Coronary artery (tissue), 2 donors: ENCODE results near the gene ECI2.

Experiments used
- DNase-seq: peaks from one replicate; pipeline ENCODE4 v3.0.0-alpha.2; 2017; ENCODE audit warnings: low spot score
- H3K27ac ChIP-seq, 2 donors: fragments of 200-600 bp; sonication (generic); one replicate each; pipeline ENCODE4 v1.5.1; 2016 to 2019
- H3K4me3 ChIP-seq: fragments of 200-600 bp; sonication (generic); 2 replicates; pipeline ENCODE4 v1.5.1; 2016; ENCODE audit warnings: mild to moderate bottlenecking, moderate library complexity
- TF ChIP-seq, protein P1 (sequence below): fragments of 200-600 bp; sonication (generic); IDR thresholded peaks from one replicate; pipeline ENCODE4 v1.5.1; 2019; ENCODE audit warnings: antibody characterized with exemption

The ECI2 gene

DNA sequence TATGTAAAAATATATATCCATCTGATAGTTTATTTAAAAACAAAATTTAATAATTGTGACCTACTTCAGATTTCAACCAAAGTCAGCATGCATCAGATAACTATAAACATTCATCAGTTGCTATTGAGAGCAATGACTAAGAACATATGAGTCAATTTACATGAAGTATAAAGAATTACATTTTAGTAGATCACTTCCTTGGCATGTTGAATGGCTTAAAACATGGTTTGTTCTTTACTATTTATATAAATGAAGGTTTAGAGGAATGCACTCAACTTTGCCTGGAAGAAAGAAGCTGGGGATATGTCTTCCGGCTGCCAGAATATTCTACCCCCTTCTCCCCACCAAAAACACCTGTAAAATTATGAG, 50.1 kb downstream of the ECI2 start:
- DNase-seq, result no peak
- TF ChIP-seq, protein P1, sequence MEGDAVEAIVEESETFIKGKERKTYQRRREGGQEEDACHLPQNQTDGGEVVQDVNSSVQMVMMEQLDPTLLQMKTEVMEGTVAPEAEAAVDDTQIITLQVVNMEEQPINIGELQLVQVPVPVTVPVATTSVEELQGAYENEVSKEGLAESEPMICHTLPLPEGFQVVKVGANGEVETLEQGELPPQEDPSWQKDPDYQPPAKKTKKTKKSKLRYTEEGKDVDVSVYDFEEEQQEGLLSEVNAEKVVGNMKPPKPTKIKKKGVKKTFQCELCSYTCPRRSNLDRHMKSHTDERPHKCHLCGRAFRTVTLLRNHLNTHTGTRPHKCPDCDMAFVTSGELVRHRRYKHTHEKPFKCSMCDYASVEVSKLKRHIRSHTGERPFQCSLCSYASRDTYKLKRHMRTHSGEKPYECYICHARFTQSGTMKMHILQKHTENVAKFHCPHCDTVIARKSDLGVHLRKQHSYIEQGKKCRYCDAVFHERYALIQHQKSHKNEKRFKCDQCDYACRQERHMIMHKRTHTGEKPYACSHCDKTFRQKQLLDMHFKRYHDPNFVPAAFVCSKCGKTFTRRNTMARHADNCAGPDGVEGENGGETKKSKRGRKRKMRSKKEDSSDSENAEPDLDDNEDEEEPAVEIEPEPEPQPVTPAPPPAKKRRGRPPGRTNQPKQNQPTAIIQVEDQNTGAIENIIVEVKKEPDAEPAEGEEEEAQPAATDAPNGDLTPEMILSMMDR, result no peak
- no peak overlapping the region for H3K27ac ChIP-seq

DNA sequence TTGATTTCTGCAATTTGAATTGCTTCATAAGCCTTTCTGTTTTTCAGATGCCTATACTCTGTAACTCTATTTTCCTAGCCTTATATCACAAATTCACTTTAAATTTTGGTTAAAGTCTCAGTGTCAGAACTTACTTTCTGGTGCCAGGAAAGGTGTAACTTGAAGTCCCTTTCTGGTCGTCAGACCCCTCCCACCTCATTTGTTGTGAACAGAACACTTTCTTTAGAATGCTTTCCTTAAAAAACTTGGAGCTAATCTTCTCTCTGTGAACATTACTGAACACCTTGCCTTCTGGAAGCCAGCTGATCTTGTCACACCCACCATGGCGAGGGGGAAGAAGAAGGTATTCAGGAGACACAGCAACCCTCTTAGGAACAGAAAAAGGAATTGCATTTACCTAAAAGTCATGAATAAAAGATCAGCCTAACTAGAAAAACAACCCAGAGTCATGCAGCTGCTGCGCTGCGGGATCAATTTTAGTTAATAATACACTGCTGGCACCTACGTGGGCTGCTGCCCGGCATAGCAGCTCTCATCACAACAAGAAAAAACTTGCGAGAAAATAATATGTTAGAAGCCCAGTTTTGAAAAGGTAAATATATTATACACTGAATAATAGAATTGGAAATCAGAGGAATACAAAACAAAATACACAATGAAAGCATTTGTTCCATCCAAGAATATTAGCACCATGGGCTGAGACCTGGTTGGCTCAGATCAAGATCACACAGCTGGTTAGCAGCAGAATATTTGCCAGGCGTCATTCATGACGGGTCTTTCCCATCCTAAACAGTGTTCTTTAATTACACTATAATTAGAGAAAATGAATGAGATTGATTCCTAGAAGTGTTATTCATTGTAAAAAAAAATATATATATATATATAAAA, 50.7 kb downstream of the ECI2 start:
- Histone ChIP-seq H3K27ac (no peak overlapping the region), H3K4me3 (no peak overlapping the region)
- TF ChIP-seq, protein P1, result no peak
- DNase-seq, result no peak

More for the DNA sequence above, 50.1 kb downstream of the ECI2 start:
- no peak overlapping the region for H3K4me3 ChIP-seq

DNA sequence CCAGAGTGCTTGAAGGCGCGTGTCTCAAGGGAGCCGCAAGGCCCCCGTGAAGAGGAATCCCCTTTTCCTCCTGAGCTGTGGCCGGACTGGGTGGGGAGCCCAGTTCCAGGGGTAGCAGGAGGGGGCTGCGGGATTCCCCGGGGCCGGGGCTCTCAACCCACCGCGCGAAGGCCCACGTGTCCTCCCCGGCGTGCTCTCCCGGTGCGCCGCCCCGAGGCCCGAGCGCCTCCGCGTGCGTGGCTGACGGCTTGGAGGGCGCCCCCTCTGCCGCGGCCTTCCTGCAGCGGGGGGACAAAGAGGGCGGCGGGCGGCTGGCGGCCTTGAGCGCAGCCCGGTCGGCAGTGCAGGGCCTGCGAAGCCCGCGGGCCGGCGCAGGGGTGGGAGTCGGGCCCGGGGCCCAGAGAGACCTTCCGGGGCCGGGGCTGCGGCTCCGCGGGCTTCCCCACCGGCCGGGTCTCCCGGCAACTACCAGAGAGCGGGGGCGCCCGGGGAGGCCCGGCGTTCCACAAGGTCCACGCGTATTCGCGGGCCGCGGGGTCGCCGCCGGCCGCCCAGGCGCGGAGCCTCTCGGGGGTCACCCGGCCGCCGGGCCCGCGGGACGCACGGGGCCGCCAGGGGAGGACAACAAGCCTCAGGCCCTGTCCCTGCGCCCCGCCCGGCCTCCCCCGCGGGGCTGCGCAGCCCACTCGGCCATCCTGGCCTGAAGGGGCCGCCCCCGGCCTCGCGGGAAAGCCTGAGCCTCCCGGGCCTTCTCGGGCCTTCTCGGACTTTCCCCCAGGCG, 56.5 kb downstream of the ECI2 start, which contains the start of gene FAM217A:
Gene FAM217A (minus strand): TSS at position 447 of the 781 bp plus-strand sequence. CDS start 1,723 bp downstream, outside the sequence.
- TF ChIP-seq, protein P1, result no peak
- no peak for DNase-seq
- Histone ChIP-seq H3K27ac (no peak within 1 kb of the TSS), H3K4me3 (peak within 1 kb of the TSS; percentile 10)

DNA sequence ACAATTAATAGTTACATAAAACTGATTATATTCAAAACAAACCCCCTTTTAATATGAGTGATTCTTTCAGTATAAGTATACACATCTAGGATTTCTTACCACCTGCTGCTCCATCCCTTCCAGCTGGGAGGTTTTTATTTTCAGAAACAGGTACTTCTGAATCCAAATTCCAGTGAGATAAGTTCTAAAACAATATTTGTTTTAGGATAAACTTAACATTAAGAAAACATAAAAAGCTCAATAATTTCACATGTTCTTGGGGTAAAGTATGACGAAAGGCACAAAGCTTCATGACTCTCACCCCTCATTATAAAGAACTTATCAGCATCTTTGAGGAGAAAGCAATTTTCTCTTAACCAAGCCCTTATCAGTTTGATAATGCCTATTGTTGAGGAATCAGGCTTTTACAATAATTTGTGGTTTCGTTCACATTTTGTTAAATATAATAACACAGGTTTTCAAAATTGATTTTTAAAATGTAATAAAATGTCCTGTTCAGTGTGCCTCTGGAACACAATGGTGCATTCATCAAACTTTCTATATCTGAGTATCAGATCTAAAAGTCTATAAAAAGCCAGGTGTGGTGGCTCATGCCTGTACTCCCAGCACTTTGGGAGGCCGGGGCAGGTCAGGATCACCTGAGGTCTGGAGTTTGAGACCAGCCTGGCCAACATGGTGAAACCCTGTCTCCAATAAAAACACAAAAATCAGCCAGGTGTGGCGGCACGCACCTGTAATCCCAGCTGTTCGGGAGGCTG, 60.7 kb downstream of the ECI2 start:
- DNase-seq, result no peak
- Histone ChIP-seq H3K4me3 (no peak overlapping the region), H3K27ac (no peak overlapping the region)
- TF ChIP-seq, protein P1, result no peak

DNA sequence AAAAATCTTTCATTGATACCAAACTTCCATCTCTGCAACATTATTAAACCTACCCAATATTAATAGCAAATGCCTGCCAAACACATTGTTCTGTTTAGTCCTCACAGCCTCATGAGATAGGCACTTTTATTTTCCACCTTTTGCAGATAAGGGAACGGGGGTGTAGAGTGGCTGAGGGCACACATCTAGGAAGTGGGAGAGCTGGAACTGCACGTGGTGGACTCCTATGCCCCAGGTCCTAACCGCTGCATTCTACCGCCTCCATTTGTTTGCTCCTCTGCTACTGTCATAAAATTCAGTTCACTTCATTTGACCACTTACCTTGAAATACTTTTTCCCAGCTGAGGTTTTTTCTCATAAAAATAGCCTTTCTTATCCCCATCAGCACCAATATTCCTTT, 64.0 kb downstream of the ECI2 start:
- no peak for DNase-seq
- Histone ChIP-seq H3K4me3 (no peak overlapping the region), H3K27ac (no peak overlapping the region)
- TF ChIP-seq, protein P1, result no peak

DNA sequence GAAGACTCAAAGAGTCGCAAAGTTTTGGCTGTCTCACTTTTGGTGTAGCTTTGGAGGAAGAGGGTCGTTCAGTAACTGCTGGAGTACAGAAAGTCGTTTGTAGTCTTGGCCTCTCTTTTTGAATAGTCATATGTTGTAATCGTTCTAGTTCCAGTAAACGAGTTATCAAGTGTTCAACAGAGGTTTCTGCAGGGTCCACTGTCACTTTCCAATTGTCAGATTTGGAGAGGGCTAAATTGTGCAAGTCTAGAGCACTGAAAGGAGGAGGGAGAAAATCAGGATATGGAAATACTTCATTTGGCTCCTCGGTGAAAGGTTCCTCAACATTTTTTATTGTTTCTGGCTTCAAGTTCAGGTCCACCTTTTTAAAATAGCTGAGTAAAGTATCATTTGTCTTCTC, 66.2 kb downstream of the ECI2 start:
- TF ChIP-seq, protein P1, result no peak
- Histone ChIP-seq H3K27ac (no peak overlapping the region), H3K4me3 (no peak overlapping the region)
- no peak for DNase-seq
